ENCODE data around the gene TCERG1L.

GRCh38 chr10:131117416-131118212 is 193.9 kb downstream of the TCERG1L start:
- TF ChIP-seq POLR2A (IDR thresholded peaks at IDR 0.05) (no peak), CTCF (IDR thresholded peaks at IDR 0.05) (no peak)
